ENCODE data around the gene RAD50.

Gene RAD50

DNA sequence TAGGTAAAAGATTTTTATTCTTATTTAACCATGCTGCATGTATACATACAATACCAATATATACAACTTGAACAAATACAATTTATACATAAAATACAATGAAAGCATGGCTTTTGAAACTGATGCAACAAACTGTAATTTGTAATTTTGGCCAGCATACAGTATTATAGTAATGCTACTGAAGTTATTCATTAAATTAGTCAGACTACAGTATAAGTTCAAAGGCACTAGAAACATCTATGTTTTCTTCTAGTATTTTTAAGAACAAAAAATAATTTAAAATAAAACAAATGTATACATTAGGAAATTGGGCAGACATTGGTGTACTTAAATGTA lies 135.8 kb downstream of the RAD50 start:
- DNase-seq (ENCODE audit: low read depth in 4 of 4, low spot score in 1 of 4): no peak
